Measurements from ENCODE around the gene MAL.
"Not testable (repeated sequence)": the region's sequence is repeated elsewhere in the genome, so short reads cannot be mapped to it uniquely, and the experiment has no call there.

MAL gene

DNA sequence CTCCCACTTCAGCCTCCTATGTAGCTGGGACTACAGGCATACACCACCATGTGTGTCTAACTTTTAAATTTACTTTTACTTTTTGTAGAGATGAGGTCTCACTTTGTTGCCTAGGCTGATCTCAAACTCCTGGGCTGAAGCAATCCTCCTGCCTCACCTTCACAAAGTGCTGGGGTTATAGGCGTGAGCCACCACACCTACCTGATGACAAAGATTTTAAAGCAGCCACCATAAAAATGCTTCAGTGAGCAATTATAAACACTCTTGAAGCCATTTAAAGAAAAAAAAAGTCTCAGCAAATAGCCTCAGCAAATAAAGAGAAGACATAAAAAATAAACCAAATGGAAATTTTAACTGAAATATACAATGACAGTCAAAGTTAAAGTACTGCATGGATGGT lies 60.5 kb downstream of the MAL start:
- in situ Hi-C loops (cut with MboI; ENCODE audit: low sequenced_read_pairs), result no loop called here

DNA sequence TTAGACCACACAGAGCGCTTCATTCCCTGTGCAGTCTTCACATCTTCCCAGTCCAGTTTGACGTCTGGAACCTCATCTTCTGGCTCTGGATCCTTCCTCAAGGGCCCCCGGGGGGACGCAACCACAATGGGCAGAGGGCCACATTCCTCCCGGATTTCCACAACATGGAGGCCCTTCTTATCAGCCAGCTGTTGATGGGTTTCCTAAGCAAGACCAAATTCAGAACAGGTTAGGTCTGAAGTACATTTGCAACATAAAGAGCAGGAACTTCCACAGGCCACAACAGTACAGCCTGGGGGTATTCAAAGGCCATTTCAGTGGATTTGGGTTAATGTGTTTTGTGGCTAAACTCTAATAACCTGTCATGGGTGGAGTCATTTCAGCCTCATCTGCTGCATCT lies 61.9 kb downstream of the MAL start:
- in situ Hi-C loops (cut with MboI; ENCODE audit: low sequenced_read_pairs), result no loop called here

DNA sequence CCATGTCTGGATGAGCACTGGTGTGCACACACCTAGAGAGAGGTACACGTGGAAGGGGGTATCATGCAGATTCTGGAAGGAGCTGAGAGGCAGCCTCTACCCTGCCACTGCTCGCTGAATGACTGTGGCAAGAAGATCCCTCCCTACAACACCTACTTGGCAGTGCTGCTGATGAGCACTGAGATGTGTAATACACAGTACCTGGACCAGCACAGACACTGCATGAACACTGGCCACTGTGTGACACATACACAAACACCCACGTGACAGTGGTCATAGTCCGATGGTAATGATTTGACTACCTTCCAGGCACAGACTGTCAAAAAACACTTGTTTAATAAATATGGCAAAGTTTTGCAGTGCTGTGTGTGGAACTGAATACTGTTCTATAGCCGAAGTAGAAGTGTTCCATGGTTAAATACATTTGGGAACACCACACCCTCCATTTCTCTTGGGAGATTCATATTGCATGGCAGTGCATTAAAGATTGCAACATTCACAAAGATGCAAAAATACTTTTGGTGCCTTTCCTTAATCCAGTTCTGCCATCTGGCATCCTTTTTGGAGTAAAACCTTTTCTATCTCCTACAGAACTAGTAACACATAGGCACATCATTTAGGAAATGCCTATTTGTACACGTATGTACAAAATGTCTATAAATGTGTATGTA lies 66.5 kb downstream of the MAL start:
- in situ Hi-C loops (cut with MboI; ENCODE audit: low sequenced_read_pairs), result no loop called here

DNA sequence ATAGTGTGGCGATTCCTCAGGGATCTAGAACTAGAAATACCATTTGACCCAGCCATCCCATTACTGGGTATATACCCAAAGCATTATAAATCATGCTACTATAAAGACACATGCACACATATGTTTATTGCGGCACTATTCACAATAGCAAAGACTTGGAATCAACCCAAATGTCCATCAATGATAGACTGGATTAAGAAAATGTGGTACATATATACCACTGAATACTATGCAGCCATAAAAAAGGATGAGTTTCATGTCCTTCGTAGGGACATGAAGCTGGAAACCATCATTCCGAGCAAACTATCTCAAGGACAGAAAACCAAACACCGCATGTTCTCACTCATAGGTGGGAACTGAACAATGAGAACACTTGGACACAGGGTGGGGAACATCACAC lies 72.8 kb downstream of the MAL start:
- in situ Hi-C loops (cut with MboI; ENCODE audit: low sequenced_read_pairs), result not testable (repeated sequence)

DNA sequence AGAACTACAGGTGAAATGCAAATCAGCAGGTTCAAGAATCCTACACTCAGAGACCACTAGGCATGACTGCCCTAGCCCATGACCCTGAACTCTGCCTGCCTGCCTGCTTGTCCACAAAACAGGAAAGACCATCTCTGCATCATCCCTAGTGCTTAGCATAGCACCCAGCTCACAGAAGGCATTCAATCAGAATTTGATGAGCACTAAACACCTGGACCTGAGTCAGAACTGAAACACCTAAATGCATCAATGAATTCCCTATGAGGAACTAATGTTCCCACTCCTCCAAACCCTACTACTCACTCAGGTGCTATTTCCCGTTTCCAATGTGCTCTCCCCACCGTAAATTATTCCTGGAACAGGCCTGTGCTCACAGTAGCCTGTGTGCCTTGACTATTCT lies 74.4 kb downstream of the MAL start:
- in situ Hi-C loops (cut with MboI; ENCODE audit: low sequenced_read_pairs), result no loop called here
